OCI-LY3 (cell line): ENCODE measurements around the gene SLC7A1.

Experiments used
- CTCF ChIP-seq: fragments of 200-600, 300-600 bp; sonication (generic); IDR thresholded peaks from 2 replicates; pipeline ENCODE4 v1.5.1; 2014; ENCODE audit warnings: antibody characterized with exemption, low read length, low read depth
- EZH2phosphoT487 ChIP-seq: fragments of 200-600 bp; shearing (Covaris generic); IDR thresholded peaks from 2 replicates; pipeline ENCODE4 v1.6.1; 2018; ENCODE audit warnings: antibody characterized with exemption, mixed run types, low read depth

DNA sequence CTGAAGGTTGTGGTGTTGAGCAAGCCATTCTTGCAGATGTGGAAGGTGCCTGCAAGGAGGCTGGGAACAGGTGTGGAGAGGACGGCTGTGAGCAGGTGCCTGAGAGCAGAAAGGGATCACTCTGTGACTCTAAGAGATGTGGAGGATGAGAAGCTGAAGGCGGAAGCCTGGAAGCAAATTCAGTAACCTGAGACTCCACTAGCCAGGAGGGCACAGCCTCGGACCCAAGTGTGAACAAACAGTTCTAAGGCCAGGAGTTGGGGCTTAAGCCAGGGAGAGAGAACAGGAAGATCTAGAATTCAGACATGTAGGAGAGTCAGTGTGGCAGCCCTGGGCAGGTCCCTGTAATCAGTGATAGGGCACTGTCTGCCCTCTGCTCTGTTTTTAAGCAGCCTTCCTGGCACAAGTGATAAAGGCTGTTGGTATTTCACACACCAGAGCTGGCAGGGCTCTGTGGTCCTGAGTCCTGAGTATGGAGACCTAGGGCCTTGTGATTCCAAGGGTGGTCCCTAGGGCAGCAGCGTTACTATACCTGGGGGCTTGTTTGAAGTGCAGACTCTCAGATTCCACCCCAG, 131.3 kb downstream of the SLC7A1 start:
- TF ChIP-seq CTCF (no peak), EZH2phosphoT487 (no peak)
